ENCODE results near the gene GAK.

Gene GAK

DNA sequence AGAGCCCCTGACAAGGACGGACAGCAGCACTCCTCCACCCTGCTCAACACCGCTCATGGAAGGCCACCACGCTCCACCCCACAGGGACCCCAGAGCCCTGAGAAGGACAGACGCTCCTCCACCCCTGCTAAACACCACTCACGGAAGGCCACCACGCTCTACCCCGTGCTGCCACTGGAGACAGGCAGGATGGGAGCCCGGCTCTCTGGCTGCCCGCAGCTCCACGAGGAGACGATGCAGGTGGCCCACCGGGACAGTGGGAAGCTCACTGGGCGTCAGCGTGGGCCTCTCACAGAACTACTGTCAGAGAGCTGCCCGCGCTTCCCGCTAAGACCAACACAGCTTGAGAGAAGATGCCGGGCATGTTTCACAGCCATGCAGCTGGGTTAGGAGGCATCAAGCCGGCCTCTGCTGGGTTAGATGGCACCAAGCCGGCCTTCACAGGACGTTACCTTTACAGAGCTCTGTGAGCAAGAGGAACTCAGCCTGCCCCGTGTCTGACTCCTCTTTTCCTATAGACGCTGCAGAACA, 20.8 kb downstream of the GAK start:
- no peak for ATAC-seq (replicated peaks; ENCODE audit: extremely low read depth, poor library complexity, severe bottlenecking)
- H3K4me3 Mint-ChIP-seq, result no peak overlapping the region
- no peak for DNase-seq (ENCODE audit: low spot score in 2 of 2)
- peaks cover 42% of the 10 kb centered on the region for H3K36me3 Mint-ChIP-seq (ENCODE audit: insufficient read depth)
- H3K4me1 Mint-ChIP-seq, result peaks cover 22% of the 10 kb centered on the region
- no peaks in the 10 kb centered on the region for H3K9me3 Mint-ChIP-seq
- peak overlapping the region; percentile 74 for H3K27ac Mint-ChIP-seq (ENCODE audit: low read depth)
- H3K27me3 Mint-ChIP-seq, result no peaks in the 10 kb centered on the region

- Mint-ChIP-seq H3K27me3 (no peaks in the 10 kb centered on the region), H3K36me3 (ENCODE audit: insufficient read depth) (peaks cover 43% of the 10 kb centered on the region), H3K4me1 (peaks cover 14% of the 10 kb centered on the region), H3K27ac (ENCODE audit: low read depth) (peak overlapping the region; percentile 74), H3K4me3 (no peak overlapping the region), H3K9me3 (no peaks in the 10 kb centered on the region)
- ATAC-seq (replicated peaks; ENCODE audit: extremely low read depth, poor library complexity, severe bottlenecking) (no peak), DNase-seq (ENCODE audit: low spot score in 2 of 2) (no peak)
These were observed 21.6 kb downstream of the GAK start for GRCh38 chr4:910366-911091.

GRCh38 chr4:909821-910220, 22.3 kb downstream of the GAK start:
- no peak for DNase-seq (ENCODE audit: low spot score in 2 of 2)
- H3K4me1 Mint-ChIP-seq, result peaks cover 7% of the 10 kb centered on the region
- H3K36me3 Mint-ChIP-seq (ENCODE audit: insufficient read depth), result peaks cover 46% of the 10 kb centered on the region
- no peak overlapping the region for H3K27ac Mint-ChIP-seq (ENCODE audit: low read depth)
- ATAC-seq (replicated peaks; ENCODE audit: extremely low read depth, poor library complexity, severe bottlenecking), result no peak
- no peaks in the 10 kb centered on the region for H3K9me3 Mint-ChIP-seq
- no peak overlapping the region for H3K4me3 Mint-ChIP-seq
- H3K27me3 Mint-ChIP-seq, result no peaks in the 10 kb centered on the region

DNA sequence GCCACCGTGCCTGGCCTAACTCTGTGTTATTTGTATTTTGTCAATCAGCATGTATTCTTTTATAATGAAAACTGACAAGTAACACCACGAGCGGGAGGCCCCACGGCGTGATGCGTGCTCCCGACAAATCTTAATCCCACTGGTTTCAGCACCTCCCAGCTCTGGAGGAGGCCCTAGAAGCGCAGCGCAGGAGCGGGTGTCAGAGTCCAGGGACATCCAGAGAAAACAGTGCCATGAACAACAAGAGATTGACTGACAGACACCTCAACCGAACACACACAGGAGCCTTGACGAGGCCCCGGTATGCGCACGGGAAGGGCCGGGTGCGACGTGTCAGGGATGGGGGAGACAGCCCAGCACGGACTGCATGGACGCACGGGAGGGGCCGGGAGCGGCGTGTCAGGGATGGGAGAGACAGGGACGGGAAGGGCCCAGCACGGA, 23.0 kb downstream of the GAK start:
- Mint-ChIP-seq H3K27me3 (no peaks in the 10 kb centered on the region), H3K27ac (ENCODE audit: low read depth) (no peak overlapping the region), H3K9me3 (no peaks in the 10 kb centered on the region), H3K4me1 (peaks cover 5% of the 10 kb centered on the region), H3K4me3 (no peak overlapping the region), H3K36me3 (ENCODE audit: insufficient read depth) (peaks cover 49% of the 10 kb centered on the region)
- ATAC-seq (replicated peaks; ENCODE audit: extremely low read depth, poor library complexity, severe bottlenecking) (no peak), DNase-seq (ENCODE audit: low spot score in 2 of 2) (no peak)

GRCh38 chr4:907691-908425, 24.3 kb downstream of the GAK start:
- Mint-ChIP-seq H3K9me3 (no peaks in the 10 kb centered on the region), H3K27me3 (no peaks in the 10 kb centered on the region), H3K27ac (ENCODE audit: low read depth) (no peak overlapping the region), H3K4me1 (peaks cover 10% of the 10 kb centered on the region), H3K4me3 (no peak overlapping the region), H3K36me3 (ENCODE audit: insufficient read depth) (peaks cover 49% of the 10 kb centered on the region)
- DNase-seq (ENCODE audit: low spot score in 2 of 2) (no peak), ATAC-seq (replicated peaks; ENCODE audit: extremely low read depth, poor library complexity, severe bottlenecking) (no peak)

GRCh38 chr4:907103-907400, 25.1 kb downstream of the GAK start:
- Mint-ChIP-seq H3K4me3 (no peak overlapping the region), H3K4me1 (peaks cover 14% of the 10 kb centered on the region), H3K36me3 (ENCODE audit: insufficient read depth) (peaks cover 49% of the 10 kb centered on the region), H3K27ac (ENCODE audit: low read depth) (no peak overlapping the region), H3K27me3 (no peaks in the 10 kb centered on the region), H3K9me3 (no peaks in the 10 kb centered on the region)
- ATAC-seq (replicated peaks; ENCODE audit: extremely low read depth, poor library complexity, severe bottlenecking) (no peak), DNase-seq (ENCODE audit: low spot score in 2 of 2) (no peak)

- Mint-ChIP-seq H3K36me3 (ENCODE audit: insufficient read depth) (peaks cover 45% of the 10 kb centered on the region), H3K27ac (ENCODE audit: low read depth) (no peak overlapping the region), H3K4me1 (peaks cover 10% of the 10 kb centered on the region), H3K9me3 (no peaks in the 10 kb centered on the region), H3K27me3 (no peaks in the 10 kb centered on the region), H3K4me3 (no peak overlapping the region)
- no peak for ATAC-seq (replicated peaks; ENCODE audit: extremely low read depth, poor library complexity, severe bottlenecking)
- no peak for DNase-seq (ENCODE audit: low spot score in 2 of 2)
These were observed 25.6 kb downstream of the GAK start for GRCh38 chr4:906339-907102.

DNA sequence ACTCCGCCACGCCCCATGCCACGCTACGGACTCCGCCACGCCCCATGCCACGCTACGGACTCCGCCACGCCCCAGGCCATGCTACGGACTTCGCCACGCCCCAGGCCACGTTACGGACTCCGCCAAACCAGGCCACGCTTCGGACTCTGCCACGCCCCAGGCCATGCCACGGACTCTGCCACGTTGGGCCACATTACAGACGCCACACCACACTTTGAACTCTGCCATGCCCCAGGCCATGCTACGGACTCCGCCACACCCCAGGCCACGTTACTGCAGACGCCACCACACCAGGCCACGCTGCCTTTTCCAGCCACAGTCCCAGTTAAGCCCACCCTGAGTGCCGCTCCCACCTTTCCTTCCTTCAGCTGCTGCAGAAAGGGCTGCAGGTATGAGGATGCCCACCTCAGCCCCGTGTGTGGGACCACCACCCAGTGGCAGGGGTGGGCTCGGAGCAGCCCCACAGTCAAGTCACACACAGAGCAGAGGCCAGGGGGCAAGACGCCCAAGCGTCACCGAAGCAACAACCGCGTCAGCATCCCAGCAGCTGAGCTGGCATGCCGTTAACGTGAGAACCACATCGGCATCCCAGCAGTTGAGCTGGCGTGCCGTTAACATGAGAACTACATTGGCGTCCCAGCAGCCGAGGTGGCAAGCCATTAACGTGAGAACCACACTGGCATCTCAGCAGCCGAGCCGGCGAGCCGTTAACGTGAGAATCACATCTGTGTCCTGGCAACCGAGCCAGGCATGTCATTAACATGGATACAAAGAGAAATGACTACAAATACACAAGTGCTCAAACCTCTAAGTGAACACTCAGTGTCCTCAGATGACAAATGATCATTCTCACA, 26.4 kb downstream of the GAK start:
- Mint-ChIP-seq H3K9me3 (no peaks in the 10 kb centered on the region), H3K4me1 (peaks cover 9% of the 10 kb centered on the region), H3K4me3 (no peak overlapping the region), H3K27me3 (no peaks in the 10 kb centered on the region), H3K27ac (ENCODE audit: low read depth) (no peak overlapping the region), H3K36me3 (ENCODE audit: insufficient read depth) (peaks cover 40% of the 10 kb centered on the region)
- no peak for ATAC-seq (replicated peaks; ENCODE audit: extremely low read depth, poor library complexity, severe bottlenecking)
- no peak for DNase-seq (ENCODE audit: low spot score in 2 of 2)

DNA sequence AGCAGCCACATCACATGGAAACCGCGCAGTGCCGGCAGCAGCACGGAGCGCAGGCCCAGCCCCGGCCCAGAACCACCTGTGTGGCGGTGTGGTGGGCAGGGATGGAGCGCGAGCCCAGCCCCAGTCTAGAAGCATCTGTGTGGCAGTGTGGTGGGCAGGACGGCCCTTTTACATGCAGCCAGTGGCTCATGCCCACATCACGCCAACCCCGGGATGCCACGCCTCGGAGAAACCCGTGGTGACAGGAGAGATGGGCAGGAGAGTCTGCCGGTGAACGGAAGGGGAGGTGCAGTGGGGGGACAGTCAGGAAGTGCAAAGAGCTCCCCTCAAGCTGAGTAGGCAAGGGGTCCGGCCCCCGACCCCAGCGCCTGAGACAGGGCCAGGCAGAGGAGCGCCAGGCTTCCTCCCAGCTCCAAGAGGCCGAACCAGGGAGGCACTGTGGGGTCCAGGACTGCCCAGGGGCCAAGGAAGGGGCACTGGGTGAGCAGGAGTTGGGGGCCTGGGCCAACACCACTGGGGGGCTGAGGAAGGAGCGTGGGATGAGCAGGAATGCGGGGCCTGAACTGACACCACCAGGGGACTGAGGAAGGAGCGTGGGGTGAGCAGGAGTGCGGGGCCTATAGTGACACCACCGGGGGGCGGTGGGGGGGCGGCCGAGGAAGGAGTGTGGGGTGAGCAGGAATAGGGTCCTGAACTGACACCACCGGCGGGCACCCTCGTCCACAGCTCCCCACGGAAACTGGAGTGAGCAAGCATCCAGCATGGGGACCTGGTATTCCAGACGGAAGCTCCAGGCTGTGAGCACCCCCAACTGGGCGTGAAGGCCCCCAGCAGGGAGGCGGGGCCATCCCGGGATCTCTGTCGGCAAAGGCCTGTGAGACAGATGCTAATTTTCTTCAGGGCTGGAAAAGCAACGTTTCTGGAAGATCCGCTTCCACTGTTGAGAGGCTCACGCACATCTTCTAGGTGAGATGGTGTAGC, 28.8 kb downstream of the GAK start:
- DNase-seq (ENCODE audit: low spot score in 2 of 2) (no peak), ATAC-seq (replicated peaks; ENCODE audit: extremely low read depth, poor library complexity, severe bottlenecking) (no peak)
- Mint-ChIP-seq H3K36me3 (ENCODE audit: insufficient read depth) (peaks cover 37% of the 10 kb centered on the region), H3K9me3 (no peaks in the 10 kb centered on the region), H3K4me3 (peak overlapping the region; percentile 41), H3K27me3 (no peaks in the 10 kb centered on the region), H3K27ac (ENCODE audit: low read depth) (peak overlapping the region; percentile 68), H3K4me1 (peaks cover 24% of the 10 kb centered on the region)

DNA sequence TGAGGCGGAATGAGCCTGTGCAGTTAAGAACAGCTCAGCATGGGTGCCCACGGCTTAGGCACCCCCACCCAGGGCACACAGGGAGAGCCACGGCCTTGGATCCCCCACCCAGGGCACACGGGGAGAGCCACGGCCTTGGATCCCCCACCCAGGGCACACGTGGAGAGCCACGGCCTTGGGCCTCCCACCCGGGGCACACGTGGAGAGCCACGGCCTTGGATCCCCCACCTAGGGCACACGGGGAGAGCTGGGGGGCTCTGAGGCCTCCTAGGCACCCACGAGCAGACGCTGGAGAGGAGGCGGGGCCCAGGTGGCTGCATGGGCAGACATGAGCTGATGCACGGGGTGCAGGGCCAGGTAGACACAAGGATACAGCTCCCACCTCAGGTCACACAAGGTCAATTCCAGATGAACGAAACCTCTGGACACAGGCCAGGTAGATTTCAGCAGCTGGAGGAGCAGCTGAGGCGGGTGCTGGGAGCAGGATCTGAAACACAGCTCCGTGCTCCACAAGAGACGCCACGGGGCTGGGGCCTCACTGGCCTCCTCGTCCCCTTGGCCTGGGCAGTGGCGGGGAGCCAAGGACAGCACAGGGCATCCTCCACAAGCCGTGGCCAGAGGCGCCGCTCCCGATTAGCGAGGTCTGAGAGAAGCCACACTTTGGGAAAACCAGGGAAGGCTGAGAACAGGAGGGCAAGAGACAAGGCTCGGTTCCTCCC, 30.8 kb downstream of the GAK start:
- ATAC-seq (replicated peaks; ENCODE audit: extremely low read depth, poor library complexity, severe bottlenecking), result no peak
- Mint-ChIP-seq H3K27me3 (no peaks in the 10 kb centered on the region), H3K27ac (ENCODE audit: low read depth) (no peak overlapping the region), H3K9me3 (no peaks in the 10 kb centered on the region), H3K4me3 (no peak overlapping the region), H3K4me1 (peaks cover 24% of the 10 kb centered on the region), H3K36me3 (ENCODE audit: insufficient read depth) (peaks cover 34% of the 10 kb centered on the region)
- DNase-seq (ENCODE audit: low spot score in 2 of 2), result no peak

GRCh38 chr4:900721-901120, 31.4 kb downstream of the GAK start:
- Mint-ChIP-seq H3K4me3 (no peak overlapping the region), H3K27ac (ENCODE audit: low read depth) (no peak overlapping the region), H3K4me1 (peaks cover 24% of the 10 kb centered on the region), H3K9me3 (no peaks in the 10 kb centered on the region), H3K36me3 (ENCODE audit: insufficient read depth) (peaks cover 36% of the 10 kb centered on the region), H3K27me3 (no peaks in the 10 kb centered on the region)
- no peak for DNase-seq (ENCODE audit: low spot score in 2 of 2)
- ATAC-seq (replicated peaks; ENCODE audit: extremely low read depth, poor library complexity, severe bottlenecking), result no peak
